Measurements from ENCODE around the gene CD8A.

The CD8A gene

DNA sequence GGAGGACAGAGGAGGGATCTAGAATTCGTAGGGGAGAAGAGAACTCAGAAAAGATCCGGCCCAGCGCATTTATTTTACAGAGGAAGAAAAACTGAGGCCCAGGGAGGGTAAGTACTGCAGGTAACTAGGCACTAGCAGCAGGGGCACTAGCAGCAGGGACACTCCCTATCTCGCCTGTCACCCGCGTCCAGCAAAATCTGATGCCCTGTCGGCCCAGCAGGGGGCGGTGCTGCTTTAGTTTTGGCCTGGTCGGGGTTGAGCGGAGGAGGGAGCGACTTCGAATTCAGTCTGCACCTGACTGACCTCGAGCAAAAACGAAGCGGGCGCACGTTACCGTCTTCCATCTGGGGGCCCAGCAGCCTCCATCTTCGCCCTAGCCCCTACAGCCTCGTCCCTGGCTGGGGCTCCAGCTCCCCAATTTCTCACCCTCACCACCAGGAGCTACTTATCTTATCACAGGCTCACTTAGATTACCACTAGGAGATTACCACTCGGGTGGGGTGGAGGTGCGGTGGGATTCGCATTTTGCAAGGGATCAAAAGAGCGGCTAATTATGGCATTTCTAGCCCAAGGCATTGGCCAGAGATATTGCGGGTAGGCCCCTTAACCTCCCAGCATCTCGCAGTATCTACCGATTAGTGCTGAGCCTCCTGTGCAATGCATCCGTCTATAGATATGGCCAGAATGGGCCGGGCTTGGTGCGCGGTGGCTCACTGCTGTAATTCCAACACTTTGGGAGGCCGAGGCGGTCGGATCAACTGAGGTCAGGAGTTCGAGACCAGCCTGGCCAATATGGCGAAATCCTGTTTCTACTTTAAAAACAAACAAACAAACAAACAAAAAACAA lies 17.8 kb upstream of the CD8A start:
- DNase-seq, result peak; percentile 87

DNA sequence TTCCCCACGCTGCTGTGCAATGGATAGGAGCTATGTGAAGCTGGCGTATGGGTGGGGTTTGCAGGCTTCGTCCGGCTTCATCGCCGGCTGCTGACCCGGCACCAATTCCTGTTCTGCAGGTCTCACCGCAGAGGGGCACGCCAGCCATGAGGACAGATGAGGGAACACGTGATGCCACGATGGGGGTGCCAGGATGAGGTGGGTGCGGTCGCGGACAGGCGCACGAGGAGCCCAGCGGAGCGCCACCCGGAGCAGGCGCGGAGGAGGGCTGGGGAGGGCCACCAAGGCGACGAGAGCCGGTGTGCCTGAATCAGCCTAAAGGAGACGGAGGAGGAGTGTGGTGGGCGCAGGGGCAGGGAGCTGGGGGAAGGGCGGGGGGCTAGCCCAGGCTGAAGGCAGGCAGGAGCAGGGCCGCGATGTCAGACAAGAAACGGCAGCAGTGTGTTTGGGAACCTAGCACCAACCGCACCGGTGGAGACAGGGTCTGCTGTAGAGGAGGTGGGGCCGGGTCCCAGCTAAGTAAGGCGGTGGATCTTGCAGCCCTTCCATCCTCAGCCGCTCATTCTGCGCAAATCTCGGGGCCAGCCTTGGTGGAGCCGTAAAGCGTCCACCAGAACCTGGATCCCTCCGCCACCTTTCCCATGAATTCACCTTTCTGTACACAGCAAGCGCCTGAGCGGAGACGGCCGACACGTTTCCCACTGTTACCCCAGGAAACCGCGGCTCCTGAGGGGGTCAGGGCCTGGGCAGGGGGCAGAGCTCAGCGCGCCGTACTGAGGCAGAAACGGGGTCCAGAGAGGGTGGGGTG lies 17.0 kb upstream of the CD8A start:
- DNase-seq, result peak; percentile 76

DNA sequence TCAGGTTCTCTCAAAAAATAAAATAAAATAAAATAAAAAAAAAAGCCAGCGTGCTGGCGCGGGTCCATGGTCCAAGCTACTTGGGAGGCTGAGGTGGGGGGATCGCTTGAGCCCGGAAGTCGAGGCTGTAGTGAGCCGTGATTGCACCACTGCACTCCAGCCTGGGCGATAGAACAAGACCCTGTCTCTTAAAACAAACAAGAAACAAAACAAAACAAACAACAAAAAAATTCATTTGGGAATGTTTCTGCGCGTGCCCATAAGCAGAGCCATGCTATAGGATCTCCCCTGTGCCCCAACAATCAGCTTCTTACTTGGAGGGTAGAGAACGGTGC lies 16.4 kb upstream of the CD8A start:
- DNase-seq, result no peak

DNA sequence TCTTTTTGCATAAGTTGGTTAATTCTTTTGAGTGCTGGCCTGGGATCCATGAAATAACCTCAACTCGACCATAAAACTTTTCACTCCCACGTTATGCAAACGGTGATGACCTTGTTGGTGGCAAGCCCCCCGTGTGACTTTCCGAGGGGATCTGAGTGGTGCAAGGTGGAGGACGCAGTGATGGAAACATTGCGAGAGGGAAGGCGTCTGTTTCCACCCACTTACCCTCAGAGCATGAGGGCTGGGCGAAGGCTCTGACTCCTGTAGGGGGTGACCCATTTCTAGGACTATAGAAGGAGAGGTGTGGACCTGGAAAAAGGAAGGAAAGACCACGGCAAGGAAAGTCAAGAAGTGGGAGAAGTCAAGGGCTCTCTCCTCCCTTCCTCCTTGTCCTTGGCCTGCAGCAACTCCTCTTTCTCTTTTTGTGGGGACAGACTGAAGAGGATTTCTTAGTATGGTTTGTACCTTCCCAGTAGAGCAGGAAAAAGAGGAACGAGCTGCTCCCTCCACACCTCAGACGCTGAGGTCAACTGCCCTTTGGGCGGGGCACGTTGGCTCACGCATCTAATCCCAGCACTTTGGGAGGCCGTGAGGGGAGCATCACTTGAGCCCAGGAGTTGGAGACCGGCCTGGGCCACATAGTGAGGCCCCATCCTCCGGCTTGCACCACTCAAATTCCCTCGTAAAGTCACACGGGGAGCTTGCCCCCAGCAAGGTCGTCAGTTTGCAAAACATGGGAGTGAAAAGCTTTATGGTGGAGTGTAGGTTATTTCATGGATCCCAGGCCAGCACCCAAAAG lies 15.5 kb upstream of the CD8A start:
- no peak for DNase-seq

DNA sequence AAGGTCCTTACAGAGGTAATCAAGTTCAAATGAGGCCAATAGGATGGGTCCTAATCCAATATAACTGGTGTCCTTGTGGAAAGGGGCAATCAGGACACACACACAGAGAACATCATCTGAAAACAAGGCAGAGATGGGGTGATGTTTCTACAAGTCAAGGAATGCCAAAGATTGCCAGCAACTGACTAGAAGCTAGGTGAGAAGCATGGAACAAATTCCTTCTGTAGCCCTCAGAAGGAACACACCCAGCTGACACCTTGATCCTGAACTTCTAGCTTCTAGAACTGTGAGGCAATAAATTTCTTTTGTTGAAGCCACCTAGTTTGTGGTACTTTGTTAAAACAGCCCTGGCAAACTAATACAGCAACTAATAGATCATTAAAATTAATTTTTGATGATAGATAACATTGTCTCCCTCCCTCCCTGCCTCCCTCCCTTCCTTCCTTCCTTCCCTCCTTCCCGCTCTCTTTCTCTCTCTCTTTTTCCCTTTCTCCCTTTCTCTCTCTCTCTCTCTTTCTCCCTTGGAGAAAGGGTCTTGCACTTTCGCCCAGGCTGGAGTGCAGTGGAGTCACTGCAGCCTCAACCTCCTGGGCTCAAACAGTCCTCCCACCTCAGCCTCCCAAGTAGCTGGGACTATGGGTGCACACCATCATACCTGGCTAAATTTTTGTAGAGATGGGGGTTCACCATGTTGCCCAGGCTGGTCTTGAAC lies 10.3 kb upstream of the CD8A start:
- no peak for DNase-seq

DNA sequence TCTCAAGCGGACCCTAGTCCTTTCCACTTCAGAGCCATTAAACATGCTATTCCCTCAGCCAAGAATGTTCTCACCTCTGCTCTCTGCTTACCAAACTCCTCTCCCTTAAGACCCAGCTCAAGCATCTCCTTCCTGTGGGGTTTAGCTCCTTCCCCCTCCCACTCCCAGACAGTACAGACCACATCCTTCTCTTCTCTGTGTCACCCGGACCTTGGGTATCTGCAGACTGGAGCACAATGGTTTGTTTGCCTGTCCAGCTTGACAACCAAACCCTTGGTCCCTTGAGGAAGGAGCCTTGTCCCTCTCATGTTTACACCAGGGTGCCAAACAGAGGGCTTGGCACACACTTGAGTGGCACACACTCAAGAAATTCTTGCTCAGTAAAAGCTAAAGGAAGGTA lies 4.1 kb upstream of the CD8A start:
- DNase-seq, result no peak

DNA sequence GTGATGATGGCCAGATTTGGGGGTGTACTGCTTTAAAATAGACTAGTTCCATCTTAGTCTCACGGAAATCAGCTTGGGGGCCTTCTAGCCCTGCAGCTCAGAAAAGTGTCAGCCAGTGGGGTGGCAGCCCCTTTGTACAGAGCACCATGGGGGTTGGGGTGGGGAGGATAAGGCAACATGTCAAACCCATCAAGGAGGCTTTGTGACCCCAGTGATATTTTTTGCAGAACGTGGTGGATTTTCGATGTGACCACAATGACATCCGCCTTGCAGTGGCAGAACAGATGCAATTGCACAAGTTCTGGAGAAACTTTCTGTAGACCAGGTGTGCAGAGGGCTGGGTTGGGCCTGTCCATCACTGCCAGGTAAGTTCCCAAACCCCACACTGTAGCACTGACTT lies 3.0 kb upstream of the CD8A start:
- DNase-seq, result no peak

DNA sequence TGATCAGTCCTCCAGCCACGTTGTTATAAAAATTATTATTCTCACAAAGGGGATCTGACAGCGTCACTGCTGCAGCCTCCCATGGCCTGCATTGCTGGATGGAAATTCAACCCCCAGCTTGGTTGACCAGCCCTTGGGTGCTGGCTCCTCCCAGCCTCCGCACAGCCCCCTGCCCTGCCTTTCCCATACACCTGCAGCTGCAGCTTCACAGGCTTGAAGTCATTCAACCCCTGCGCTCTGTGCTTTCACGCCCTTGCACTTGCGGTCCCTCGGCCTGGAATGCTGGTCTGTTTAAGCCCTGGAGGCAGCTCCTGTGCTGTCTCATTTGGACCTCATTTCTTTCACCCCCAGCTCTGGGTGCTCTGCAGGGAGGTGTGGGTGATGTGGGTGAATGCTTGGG lies 860 bp upstream of the CD8A start:
- DNase-seq, result peak; percentile 22

DNA sequence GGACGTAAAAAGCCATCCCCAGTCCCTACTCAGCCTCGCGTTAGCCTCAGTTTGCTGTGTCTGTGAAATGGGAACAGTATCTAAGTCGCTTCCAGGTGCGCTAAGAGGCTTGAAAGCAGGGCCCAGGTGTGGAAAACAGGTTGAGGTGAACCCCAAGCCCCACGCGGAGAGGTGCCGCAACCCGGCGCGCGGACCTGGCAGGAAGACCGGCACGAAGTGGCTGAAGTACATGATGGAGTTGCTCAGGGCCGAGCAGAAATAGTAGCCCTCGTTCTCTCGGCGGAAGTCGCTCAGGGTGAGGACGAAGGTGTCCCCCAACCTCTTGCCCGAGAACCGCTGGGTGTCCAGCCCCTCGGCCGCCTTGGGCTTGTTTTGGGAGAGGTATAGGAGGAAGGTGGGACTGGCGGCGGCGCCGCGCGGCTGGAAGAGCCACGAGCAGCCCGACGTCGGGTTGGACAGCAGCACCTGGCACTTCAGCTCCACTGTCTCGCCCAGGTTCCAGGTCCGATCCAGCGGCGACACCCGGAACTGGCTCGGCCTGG lies 508 bp downstream of the CD8A start:
- DNase-seq, result no peak

DNA sequence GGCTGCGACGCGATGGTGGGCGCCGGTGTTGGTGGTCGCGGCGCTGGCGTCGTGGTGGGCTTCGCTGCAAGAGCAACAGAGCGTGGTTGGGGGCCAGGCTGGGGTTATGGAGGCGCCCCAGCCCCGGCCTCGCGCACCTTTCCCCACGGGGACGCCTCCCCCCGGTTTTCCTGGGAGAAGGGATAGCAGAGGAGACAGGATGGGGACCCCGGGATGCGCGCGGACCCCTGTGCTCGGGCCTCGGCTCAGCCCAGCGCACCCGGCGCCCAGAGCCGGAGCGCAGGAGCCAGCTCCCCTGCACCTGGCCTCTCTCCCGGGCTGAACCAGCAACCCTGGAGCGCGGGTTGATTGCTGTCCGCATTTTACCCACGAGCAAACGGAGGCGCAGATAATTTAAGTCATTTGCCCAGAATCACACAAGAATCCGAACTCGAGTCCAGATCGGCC lies 1.0 kb downstream of the CD8A start:
- no peak for DNase-seq

DNA sequence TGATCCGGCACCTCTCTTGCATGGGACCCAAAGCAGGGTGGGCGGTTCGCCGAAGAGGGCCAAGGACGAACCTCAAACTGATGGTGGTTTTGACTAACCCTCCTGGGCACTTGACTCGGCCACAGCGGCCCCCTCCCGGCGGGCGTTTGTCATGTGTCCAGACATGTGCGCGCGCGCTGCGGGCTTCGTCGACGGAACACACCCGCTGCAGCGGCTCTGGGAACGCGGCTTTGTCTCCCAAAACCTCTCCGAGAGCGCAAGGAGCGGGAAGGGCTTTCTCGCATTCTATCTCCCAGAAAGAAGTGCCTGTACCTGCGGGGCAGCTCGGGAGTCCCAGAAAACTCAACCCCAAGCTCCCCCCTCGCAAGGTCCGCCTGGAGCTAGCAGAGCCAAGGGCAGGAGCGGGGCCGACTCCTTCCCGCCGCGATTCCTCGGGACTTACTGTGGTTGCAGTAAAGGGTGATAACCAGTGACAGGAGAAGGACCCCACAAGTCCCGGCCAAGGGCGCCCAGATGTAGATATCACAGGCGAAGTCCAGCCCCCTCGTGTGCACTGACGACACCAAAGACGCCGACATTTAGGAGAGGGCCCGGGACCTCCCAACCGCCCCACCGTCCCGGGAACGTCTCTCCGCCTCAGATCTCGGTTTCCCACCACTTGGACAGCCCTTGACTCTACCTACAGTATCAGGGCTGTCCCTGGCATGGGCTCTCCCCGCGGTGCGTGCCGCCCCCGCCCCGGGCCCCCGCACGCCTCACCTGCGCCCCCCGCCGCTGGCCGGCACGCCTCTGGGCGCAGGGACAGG lies 1.6 kb downstream of the CD8A start:
- no peak for DNase-seq

DNA sequence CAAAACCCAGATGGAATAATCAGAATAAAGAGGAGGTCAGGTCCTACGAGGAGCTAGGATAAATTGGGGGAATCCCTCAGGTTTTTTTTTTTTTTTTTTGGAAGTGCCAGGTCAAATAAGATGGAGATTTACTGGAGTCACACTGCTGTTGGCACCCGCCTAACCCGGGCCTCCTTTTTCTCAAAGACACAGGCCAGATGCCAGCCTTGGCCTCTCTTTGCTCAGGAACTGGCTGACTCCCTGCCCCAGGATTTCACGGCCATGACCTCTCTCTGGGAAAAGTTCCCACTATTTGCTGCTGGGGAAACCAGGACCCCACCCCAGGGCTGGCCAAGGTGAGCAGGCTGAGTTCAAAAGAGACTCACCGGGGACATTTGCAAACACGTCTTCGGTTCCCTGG lies 2.5 kb downstream of the CD8A start:
- no peak for DNase-seq

DNA sequence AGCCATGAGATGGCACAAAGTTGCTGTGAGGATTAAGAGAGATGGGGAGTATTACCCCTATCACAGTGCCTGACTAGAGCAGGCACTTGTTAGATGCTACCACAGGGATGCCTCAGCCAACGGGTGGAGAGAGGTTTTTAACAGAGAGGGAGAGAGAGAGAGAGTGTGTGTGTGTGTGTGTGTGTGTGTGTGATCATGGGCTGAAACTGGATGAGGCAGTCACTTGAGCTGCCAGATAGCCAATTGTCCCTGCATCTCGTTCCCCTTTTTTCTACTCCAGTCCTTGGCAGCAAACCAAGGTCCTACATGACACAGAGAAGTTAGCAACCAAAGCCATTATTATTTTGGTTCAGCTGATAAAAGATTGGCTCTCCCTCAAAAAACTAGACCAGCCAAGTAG lies 3.0 kb downstream of the CD8A start:
- no peak for DNase-seq

DNA sequence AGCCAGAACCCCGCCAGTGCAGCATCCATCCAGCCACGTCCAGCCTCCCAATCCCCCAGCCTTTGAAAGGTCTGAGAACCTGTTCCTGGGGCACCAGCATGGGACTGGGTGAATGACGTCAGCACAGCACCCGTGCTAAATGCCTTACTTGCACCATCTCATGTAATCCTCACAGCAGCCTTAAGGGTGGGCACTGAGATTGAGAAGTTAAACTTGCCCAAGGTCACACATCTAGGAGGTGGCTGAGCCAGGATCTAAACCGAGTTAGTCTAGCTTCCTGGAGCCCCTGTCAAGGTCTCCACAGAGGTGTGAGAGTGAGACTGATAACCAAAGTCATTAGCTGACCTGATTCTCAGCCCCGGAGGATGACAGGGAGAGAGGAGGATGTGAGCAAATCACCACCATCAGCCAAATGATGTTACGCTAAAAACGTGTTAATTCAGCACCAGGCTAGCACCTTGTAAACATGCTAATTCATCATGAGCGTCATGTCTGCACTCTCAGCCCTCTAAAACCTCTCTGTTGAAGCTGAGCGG lies 4.6 kb downstream of the CD8A start:
- no peak for DNase-seq

DNA sequence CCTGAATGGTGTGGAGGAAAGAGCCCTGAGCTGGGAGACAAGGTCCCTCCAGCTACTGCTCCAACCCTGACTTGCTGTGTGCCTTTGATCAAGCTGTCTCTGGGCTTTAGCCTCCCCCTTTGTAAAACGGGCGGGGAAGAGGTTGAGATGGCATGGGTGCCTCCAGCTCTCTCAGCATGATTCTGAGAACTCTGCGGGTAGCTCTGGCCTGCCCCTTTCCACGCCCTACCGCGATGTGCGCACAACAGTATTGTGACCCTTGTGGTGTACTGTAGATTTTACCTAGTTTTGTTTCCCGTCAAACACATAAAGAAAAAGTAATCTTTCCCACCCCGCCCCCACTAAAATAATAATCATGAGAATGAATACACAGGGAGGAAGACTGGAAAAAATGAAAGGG lies 5.3 kb downstream of the CD8A start:
- no peak for DNase-seq

DNA sequence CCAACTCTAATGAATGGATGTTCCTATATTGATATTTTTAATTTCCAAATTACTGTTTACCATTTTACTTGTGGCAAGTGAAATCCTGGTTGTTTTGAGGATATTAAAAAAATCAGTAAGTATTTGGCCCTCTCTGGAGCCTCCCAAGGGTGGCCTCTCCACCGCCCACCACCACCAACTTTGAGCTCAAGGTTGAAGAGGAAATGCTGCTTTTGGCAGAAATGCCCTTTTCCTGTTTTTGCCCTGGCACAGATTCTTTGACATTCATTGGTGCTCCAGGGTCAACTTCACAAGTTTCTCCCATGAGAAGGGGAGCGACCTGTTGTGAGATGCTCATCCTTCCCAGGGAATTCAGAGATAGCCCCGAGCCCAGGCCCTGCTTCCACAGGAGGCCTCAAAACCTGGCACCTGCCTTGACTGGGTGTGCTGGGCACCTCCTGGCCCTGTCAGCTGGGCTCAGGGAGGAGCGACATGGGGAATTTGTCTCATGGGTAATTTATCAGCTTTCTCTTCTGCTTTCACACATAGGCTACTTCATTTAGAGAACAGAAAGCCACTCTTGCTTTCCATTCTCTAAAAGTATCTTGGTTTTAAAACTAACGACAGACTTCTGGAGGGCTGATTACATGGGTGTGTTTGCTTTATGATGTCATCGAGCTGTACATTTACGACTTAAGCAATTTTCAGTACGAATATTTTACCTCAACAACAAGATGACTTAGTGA lies 6.9 kb downstream of the CD8A start:
- no peak for DNase-seq

DNA sequence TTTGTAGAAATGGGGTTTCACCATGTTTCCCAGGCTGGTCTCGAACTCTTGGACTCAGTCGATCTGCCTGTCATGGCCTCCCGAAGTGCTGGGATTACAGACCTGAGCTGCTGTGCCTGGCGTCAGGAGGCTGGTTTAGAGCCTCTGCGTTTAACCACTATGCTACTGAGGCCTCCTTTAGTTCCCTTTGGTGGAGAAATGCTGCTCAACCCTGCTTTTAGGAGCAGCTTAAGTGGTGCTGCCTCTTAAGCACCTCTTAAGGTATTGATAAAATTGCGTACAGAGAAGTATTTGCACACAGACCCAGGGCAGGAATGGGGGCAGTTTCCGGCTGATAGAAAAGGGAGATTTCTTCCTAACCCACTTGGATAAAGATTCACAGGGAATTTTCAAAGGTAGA lies 8.0 kb downstream of the CD8A start:
- no peak for DNase-seq

DNA sequence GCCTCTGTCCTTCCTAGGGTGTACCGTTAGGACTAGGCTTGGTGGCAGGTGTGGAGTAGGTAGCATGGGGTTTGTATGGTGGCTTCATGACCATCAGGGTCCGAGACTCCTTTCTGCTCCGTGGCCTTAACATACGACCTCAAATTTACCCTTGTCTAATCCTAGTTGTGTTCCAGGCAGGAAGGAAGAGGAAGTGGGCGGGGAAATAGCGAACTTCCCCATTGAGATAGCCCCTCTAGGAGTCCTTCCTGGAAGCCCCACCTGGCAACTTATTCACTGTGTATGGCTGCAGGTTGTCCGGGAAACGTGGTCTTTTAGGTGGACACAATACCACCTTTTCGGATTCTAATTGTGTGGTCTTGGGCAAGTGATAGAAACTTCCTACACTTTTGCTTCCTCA lies 9.3 kb downstream of the CD8A start:
- no peak for DNase-seq

DNA sequence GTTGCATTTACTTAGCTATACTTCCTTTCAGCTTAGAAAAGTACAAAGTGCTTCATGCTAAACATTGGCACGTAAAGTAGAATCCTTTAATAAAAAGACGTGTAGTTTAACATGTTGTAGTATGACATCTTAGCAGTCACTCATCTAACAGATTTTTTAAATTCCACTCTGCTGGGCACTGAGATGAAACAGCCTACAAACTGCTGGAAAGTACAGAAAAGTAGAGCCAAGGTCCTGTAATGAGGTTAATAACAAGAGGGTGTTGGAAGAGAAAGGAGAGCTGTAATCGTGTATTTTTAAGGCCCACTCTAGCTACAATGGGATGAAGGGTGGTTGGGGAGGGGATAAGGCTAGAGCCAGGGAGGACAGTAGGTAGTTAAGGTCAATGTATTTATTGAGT lies 10.7 kb downstream of the CD8A start:
- no peak for DNase-seq

DNA sequence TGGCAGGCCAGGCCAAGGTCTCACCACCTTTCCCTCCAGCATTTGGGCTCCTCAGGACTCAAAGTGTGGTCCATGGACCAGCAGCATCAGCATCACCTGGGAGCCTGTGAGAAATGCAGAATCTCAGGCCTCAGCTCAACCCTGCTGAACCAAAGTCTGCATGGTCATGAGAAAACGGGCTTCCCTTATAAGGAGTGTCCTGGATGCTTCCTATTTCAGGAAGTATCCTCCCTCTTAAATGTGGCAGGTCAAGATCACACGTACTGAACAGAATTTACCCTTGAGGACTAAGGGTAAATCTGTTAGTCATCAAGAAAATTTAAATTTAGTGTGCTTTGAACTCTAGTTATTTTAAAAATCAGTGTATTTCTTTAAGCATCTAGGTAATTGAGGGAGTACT lies 11.8 kb downstream of the CD8A start:
- DNase-seq, result no peak

DNA sequence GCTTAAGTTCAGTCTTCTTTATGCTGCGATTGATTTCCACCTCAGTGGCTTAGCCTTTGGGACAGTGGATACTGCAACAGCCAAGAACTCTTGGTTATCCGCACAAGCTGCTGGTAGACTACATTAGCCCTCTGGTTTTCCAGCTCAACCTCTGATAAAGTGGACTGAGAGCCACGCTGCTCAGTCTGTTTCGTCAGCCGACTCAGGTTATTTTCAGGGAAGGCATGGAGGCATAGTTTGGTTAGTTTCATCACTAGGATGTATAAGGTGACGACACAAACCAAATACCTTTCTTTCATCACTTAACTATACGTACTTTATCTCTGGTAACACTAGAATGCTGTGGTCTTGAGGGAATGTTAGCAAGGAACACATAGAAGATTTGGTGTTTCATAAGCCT lies 14.2 kb downstream of the CD8A start:
- DNase-seq, result no peak

All from NCI-H526 treated with DMSO at 0.1 percent for 48 hours (cell line).